Stimulated activated CD4-positive, alpha-beta T cell treated with anti-CD3 and anti-CD28 coated beads, Interleukin-15, amount 100 ng/mL, for 1 hour (primary cell): Measurements from ENCODE around the gene PBX4.
A peak's percentile ranks its signal among the peaks of the same experiment; 100 is the strongest.

Experiments used
- DNase-seq, 2 donors: peaks; one replicate each; pipeline ENCODE4 v3.0.0-alpha.2; 2020; ENCODE audit warnings: low read depth in 1 of 2, low spot score in 1 of 2

PBX4 gene

GRCh38 chr19:19527674-19528625 lies 90.5 kb downstream of the PBX4 start:
- DNase-seq, result no peak

- DNase-seq, result no peak
Measured at GRCh38 chr19:19527371-19527656, 91.2 kb downstream of the PBX4 start.

- DNase-seq, result no peak
Measured at GRCh38 chr19:19526581-19527370, 91.7 kb downstream of the PBX4 start.

GRCh38 chr19:19525611-19526380 lies 92.7 kb downstream of the PBX4 start:
- no peak for DNase-seq

- no peak for DNase-seq
Measured at GRCh38 chr19:19524053-19524452, 94.4 kb downstream of the PBX4 start.

GRCh38 chr19:19523177-19523576 lies 95.3 kb downstream of the PBX4 start:
- DNase-seq, result no peak

- no peak for DNase-seq
Measured at GRCh38 chr19:19520989-19521388, 97.5 kb downstream of the PBX4 start.

GRCh38 chr19:19517235-19517619 lies 101.3 kb downstream of the PBX4 start:
- DNase-seq, result no peak

GRCh38 chr19:19515642-19516519 lies 102.6 kb downstream of the PBX4 start, which contains the start of gene NDUFA13:
TSS of gene NDUFA13 (plus strand) at chr19:19516225. CDS start at chr19:19516239, 14 bp downstream.
- peak; percentile 92 to 93 for DNase-seq

GRCh38 chr19:19514881-19515641 lies 103.4 kb downstream of the PBX4 start, which contains the start of gene TSSK6:
TSS of gene TSSK6 (minus strand) at chr19:19515548. CDS start at chr19:19515427, 121 bp downstream.
- DNase-seq, result no peak

- no peak for DNase-seq
Measured at GRCh38 chr19:19514215-19514657, 104.3 kb downstream of the PBX4 start.

- no peak for DNase-seq
Measured at GRCh38 chr19:19513682-19514081, 104.8 kb downstream of the PBX4 start.
